ENCODE results near the gene WDR18.

Gene WDR18

DNA sequence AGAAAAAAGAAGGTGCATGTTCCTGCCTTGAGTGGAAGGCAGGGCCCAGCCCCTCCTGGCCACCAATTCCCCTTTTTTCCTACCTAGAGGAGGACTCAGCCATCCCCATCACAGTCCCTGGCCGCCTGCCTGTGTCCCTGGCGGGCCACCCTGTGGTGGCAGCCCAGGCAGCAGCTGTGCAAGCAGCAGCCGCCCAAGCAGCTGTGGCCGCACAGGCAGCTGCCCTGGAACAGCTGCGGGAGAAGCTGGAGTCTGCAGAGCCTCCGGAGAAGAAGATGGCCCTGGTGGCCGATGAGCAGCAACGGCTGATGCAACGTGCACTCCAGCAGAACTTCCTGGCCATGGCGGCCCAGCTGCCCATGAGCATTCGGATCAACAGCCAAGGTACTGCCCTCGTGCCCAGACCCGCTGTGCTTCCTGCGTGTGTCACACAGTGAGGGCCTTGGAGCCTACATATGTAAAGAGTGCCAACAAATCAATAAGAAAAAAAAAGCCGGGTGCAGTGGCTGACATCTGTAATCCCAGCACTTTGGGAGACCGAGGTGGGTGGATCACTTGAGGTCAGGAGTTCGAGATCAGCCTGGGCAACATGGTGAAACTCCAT, 17.6 kb upstream of the WDR18 start:
- no peak for DNase-seq

DNA sequence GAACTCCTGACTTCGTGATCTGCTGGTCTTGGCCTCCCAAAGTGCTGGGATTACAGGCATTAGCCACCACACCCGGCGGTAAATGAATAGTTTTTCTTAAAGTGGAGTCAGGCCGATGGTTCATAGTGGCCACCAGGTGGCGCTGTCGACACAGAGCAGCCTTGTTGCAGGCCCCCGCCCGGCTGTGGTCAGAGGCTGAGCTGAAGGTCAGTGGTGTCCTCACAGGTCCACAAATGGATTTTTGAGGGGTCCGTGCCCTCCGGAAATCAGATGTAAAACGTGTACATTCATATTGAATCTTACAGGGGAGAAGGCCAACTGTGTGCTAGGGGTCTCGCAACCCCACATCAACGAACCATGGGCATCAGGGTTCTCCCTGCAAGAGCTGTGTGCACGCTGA, 13.4 kb upstream of the WDR18 start:
- no peak for DNase-seq

DNA sequence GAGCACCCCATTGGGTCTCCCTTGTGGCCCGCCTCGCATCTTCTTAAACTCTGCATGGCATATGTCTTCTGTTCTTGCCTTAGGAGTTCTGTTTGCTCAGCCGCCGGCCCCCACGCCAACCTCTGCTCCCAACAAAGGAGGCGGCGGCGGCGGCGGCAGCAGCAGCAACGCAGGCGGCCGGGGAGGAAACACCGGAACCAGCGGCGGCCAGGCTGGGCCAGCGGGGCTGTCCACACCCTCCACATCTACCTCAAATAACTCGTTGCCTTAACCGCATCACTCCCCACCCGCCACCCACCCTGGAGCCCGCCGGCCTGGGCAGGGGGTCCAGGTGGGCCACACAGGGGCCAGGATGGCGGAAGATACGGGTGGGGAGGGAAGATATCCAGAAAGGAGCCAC, 12.3 kb upstream of the WDR18 start:
- no peak for DNase-seq

DNA sequence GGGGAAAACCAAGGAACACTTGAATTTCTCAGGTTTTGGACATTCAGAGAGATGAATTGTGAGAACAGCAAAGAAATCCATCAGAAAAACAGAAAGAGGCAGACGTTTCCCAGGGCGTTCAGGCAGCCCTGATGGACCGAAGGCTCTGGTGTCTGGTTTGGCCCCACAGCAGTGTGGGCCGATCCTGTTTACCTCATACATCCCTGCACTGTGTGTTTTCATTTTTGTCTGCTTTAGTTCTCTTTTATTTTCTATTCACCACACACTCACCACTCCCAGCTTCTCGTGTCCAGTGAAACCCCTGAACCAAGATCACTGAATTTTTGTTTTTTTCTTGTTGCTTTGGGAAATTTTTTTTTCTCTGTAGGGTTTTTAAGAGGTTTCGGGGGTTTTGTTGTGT, 11.9 kb upstream of the WDR18 start:
- no peak for DNase-seq

DNA sequence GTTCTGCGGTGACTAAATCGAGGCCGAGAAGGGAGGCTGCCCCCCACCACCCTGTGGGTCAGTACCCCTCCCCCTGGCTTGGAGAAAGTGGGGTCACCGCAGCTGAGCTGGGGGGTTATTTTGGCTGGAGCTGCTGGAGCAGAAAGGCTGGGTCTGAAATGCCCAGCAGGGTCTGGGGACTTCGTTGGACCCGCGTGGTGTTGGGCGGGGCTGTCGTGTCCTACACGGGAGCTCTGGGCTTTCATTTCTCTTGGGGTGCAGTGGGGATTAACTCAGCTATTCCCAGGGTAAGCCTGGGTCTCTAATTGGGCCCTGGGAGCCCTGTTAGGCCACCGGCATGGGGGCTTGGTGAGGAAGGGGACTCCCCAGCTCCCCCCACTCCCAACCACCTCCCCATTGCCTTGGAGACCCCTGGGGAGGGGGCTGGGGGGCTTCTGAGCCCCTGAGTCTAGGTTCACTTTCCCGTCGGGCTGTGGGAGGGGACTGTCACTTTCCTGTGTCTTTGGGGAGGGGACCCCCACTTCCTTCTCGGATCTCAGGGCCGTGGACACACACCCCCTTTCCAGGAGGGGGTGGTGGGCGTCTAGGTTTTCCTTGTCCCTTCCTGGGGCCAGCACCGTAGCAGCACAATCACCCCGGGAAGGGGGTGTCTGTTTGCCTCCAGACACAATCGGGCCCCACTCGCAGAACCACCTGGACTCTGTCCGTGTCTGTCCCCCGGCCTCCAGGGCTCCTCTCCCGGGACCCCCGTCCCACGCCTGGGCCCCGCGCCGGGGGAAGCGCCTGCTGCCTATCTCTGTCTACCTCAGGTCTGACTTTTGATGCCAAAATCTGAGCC, 10.2 kb upstream of the WDR18 start:
- no peak for DNase-seq

DNA sequence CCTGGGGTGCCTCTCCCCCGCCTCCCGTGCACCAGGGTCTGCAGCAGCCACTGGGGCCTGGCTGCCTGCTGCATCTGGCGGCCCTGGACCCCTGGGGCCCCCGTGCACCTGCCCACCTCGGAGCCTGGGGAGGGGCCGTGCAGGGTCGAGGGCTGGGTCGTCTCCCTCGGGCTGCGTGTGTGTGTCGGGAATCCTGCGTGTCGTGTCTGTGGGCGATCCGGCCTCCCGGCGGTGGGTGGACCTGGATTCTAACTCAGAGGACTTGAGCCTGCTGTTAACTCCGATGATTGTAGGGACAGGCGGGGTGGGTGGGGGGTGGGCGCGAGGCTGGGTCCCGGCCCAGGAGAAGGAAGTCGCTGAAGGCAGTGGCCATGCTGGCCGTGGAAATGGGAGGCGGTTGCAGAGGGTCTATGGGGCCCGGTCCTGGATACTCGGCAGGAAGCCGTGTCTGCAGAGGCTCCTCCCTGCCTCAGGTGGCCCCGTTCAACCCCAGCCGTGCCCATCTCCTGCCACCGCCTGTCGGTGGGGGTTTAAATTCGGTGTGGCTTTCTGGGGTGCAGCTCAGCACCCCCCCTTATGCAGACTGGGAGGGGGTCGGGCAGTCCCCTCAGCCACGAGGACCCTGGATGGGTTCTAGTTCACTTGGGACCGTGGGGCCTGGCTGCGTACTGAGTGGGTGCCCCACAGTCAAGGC, 9.4 kb upstream of the WDR18 start:
- no peak for DNase-seq

DNA sequence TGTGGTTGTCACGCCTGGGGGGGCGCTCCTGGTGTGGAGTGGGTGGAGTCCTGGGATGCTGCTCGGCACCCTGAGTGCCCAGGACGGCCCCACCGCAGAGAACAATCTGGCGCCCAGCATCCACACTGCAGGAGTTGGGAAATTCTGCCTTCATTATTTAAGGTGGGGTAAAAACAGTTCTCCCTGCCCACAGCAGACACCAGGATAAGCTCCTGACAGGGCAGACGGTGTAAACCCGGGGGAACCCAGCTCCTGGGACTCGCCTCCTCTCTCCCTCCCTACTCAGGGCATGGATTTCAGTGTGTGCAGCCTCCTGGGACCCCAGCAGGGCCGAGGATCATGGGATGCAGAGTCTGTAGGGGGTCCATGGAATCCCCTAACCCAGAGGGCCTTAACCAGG, 7.7 kb upstream of the WDR18 start:
- DNase-seq = no peak

DNA sequence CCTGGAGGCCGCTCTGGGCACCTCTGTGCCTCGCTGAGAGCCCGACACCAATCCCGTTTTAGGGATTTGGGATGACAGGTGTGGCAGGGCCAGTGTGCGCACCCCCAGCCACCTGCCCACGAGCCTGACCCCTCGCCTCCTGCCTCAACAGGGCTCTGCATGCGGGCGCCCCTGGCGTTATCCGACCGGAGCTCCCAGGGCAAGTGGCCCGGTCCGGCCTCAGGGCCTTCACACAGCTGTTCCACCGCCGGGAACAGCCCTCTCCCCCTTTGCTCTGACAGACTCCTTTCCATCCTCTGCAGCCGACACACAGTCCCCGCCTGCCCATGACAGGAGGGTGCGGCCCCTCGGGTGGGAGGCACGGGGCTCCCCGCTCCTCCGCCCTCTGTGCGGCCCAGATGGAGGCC, 7.1 kb upstream of the WDR18 start:
- no peak for DNase-seq

DNA sequence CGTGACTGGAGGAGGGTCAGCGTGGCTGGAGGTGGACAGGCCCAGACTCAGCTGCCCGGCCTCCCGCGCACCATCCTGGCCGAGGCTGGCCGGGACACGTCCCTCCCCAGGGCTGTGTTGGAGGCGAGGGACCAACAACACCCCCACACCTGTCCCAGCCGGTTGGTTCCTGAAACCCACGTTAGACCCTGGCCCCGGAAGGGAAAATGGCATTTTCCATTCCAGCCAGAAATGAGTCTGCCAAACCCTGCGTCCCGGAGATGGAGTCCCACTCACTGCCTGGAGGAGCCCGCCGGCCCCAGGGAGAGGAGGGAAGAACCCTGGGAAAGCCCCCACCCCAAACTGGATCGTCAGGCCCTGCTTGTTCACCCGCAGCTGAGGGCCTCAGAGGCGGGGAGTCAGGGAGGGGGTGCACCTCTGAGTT, 4.8 kb upstream of the WDR18 start:
- DNase-seq = no peak

DNA sequence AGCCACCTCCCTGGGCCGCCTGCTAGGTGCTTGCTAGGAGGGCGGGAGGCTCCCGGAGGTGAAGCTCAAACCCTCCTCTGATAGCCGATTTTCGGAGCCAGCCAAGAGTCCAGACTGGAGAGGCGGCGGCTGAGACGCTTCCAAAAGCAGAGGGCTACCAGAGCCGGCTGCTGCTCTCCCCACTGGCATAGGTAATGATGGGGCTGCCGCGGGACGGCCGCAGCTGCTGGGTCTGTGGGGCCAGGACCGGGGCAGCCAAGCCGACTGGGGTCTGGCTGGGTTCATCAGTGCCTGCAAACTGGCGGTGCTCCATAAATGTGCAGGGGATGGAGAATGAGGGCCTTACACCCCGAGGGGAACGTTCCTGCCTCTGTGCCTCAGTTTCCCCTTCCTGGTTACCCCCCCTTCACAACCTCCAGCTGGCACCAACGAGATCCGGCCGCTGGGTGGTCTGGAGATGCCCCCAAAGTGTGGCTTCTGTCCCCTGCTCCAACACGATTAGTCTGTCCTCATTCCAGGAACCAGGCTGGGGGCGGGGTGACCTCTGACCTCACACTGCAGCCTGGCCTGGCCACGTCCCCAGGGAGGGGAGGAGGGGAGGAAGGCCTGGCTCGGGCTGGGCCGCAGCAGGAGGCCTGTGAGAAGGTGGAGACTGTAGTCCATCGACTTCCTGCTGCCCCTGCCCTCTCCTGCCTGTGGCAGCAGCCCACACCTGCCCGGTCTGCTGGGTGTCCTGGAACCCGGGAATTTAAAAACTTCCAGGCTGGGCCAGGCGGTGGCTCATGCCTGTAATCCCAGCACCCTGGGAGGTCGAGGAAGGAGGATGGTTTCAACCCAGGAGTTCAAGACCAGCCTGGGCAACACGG, 3.8 kb upstream of the WDR18 start:
- no peak for DNase-seq

DNA sequence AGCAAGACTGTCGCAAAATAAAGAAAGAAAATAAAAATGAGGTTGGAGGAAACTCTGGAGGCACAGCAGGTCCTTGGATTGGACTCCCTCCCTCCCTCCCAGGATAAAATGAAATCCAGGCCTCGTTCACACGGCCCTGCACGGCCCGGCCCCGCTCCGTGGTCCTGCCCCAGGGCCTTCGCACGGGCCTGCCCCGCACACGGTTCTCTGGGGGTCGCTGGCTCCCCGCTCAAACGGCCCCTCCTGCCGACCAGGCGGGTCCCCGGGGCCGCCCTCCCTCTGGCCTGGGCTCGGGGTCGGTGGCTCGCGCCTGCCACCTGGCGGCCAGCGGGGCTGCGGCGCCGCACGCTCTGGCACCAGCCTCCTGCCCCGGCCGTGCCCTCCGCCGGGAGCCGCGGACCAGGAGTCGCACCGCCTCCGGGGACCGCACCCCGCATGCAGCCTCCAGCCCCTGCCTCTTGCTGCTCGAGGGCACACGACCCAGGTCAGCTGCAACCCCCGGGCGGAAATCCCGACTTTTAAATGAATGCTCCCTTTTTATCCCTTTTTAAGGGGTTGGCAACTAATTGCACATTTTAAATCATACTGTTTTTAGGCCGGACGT, 1.5 kb upstream of the WDR18 start:
- DNase-seq = peak; percentile 89

DNA sequence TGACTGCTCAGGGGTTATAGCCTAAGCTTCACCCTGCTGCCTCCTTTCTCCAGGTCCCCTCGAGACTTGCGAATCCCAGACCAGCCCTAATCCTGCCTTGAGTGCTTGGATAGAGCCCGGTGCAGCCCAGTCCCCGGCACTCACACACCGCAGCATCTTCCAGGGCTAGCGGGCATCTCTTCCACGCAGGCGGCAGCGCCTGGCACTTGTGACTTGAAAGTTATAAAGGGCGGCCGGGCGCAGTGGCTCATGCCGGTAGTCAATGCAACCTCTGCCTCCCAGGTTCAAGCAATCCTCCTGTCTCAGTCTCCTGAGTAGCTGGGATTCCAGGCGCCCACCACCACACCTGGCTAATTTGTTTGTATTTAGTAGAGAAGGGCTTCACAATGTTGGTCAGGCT, 1.9 kb downstream of the WDR18 start:
- DNase-seq = no peak

DNA sequence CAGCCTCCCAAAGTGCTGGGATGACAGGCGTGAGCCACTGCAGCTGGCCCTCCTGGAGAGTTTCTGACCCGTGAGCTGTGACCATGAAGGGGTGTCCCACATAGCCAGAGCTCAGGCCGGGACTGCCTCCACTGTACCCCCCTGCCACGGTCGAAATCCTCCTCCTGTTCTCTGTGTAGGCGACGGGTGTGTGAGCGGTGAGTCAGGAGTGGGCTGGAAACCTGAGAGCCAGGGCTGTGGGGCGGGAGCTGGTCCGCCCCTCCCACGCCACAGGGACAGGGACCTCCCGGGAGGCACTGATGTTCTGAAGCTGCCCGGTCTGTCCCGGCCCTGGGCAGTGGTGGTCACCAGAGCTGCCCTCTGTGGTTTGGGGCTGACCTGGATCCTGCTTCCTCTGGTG, 3.9 kb downstream of the WDR18 start:
- DNase-seq = no peak

DNA sequence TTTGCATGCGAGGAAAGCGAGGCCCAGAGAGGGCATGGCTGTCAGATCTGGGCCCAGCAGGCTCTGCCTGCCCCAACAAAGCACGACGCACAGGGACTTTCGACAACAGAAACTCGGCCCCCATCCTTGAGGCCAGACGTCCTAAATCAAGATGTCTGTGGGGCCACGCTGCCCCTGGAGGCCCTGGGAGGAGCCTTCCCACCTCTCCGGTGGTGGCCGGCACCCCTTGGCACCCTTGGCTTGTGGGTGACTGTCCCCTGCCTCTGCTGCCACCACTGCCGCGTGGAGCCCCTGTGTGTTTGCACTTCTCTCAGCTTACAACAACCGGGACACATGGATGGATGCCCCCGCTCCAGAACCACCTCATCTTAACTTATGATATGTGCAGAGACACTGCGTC, 4.4 kb downstream of the WDR18 start:
- DNase-seq = no peak

DNA sequence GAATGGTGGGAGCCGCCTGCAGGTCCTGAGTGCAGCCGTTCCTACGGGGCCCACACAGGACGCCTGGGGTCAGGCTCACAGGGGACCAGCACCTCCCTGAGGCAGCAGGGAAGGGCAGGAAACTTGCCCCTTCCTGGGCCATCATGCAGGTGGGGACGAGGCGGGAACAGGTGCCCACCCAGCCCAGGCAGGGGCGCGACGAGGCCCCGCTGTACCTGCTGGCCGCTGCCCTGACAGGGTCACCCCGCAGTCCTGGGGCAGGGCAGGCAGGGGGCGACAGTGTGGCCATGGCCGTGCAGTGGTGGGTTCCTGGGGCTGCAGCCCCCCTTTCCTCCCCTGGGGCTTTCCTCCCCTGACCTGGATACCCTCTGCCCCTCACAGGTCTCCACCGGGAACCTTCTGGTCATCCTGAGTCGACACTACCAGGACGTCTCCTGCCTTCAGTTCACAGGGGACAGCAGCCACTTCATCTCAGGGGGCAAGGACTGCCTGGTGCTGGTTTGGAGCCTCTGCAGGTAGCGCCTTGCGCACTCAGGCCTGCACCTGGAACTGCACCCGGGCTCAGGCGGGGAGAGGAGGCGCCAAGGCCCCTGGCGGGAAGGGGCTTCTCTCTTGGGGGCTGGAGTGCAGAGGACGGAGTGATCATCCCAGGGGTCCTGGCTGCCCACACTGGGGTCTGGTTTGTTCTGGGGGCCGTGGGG, 5.4 kb downstream of the WDR18 start:
- no peak for DNase-seq

DNA sequence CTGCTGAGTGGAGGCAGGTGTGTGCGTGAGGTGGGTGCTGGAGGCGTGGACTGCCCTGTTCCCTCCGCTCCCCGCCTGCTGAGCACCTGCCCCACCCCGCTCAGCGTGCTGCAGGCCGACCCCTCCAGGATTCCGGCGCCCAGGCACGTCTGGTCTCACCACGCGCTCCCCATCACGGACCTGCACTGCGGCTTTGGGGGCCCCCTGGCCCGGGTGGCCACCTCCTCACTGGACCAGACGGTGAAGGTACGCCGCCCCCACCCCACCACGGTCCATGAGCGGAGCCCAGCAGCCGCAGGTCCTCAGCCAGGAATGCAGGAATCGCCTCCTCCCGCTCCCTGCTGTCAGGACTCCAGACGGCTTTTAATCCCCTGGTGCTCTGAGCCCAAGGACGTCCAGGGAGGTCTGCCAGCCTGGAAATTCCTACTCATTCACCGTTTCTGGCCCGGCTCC, 6.0 kb downstream of the WDR18 start:
- no peak for DNase-seq

DNA sequence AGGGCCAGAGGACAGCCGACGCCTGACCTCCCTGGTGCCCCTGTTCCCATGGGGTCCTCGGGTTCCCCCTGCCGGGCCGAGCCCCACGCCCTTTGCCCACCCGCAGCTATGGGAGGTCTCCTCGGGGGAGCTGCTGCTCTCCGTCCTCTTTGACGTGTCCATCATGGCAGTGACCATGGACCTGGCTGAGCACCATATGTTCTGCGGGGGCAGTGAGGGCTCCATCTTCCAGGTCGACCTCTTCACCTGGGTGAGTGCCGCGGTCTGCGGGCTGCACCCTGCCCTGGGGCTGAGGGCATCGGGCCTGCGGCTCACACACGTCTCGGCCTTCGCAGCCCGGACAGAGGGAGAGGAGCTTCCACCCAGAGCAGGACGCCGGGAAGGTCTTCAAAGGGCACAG, 6.6 kb downstream of the WDR18 start:
- no peak for DNase-seq

DNA sequence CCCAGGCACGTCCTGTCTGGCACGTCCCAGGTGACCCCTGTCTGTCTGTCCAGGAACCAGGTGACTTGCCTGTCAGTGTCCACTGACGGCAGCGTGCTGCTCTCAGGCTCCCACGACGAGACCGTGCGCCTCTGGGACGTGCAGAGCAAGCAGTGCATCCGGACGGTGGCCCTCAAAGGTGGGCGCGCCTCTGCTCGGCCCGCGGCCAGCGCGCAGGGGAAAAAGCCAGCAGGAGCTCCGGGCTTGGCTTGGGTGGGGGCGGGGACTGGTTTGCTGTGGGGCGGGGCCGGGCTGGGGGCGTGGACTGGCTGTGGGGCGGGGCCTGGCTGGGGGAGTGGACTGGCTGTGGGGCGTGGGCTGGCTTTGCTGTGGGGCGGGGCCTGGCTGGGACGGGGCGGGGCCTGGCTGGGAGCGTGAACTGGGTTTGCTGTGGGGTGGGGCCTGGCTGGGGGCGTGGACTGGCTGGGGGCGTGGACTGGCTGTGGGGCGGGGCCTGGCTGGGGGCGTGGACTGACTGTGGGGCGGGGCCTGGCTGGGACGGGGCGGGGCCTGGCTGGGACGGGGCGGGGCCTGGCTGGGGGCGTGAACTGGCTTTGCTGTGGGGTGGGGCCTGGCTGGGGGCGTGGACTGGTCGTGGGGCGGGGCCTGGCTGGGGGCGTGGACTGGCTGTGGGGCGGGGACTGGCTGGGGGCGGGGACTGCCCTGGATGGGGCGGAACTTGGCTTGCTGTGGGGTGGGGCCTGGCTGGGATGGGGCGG, 7.2 kb downstream of the WDR18 start:
- DNase-seq = no peak

DNA sequence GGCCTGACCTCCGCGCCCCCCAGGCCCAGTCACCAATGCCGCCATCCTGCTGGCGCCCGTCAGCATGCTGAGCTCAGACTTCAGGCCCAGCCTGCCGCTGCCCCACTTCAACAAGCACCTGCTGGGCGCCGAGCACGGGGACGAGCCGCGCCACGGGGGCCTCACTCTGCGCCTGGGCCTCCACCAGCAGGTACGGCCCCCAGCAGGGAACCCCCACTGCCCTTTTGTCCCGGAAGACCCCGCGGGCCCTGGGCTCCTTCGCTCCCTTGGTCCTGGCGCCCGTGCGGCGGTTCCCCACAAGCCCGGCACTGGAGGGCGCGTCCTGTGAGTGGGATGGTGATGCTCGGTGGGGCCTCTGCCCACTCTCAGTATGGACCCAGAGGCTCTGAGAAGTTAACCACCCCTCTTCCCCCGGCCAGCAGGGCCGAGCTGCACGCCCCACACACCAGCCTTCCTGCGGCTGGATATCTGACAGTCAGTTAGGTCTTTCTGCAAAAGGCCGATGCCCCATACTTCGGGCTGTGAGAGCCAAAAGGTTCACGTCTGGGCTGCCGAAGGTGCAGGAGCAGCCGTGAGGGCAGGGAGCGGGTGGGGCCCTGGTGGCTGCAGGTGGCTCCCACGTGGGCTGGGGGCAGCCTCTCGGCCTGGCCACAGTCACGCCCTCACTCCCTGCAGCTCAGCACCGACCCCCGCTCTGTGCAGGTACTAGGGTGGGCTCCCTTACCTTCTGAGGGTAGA, 8.0 kb downstream of the WDR18 start:
- DNase-seq = no peak

DNA sequence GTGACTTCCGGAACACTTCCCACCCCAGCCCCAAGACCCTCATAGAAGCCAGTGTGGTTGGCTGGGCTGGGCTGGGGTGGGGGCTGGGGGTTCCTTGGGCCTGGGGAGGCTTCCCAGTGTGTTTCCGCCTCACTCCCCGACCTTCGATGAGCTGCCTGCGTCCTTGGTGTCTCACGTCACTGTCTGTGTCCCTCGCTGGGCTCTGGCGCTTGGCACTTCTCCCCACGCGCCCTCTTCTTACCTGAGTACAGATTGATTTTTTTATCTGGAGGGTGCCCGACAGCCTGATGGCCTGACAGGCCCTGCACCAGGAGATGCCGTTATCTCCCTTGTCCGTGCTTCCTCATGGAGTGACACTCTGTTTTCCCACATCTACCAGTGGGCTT, 8.5 kb downstream of the WDR18 start:
- no peak for DNase-seq
